Caco-2 (cell line): ENCODE data around the gene PPP1R3C. TPM values are rescaled to one million over a fixed set of nuclear protein-coding genes. Genes with fewer than 3 reads are reported as not detected.

Experiments used
- BruUV-seq: library from RNA; stranded (reverse); fragments of 400-500 nt; replicated peaks from 2 replicates; lab custom pipeline; 2021; lab: Mats Ljungman, UMichigan
- CTCF ChIA-PET: fragments of 300-600 bp; sonication (Branson Sonifier 250); formaldehyde crosslinking; loops from one replicate; lab custom pipeline; 2022; ENCODE audit warnings: antibody characterized with exemption; lab: Charles Lee
- POLR2A ChIA-PET: fragments of 300-600 bp; sonication (Branson Sonifier 250); formaldehyde crosslinking; loops from one replicate; lab custom pipeline; 2022; ENCODE audit warnings: antibody characterized with exemption; lab: Charles Lee
- DNase-seq, 2 experiments: peaks; one replicate each; pipeline versions ENCODE4 v3.0.0 to v3.0.0-alpha.2; 2020 to 2022
- H3K27me3 ChIP-seq: replicated peaks from 2 replicates; pipeline ENCODE4 v1.6.0; 2011; ENCODE audit warnings: low read length; ENCODE audit not compliant: control insufficient read depth, insufficient read depth
- H3K36me3 ChIP-seq: 2 replicates; pipeline ENCODE4 v1.5.1; 2011; ENCODE audit warnings: low read length; ENCODE audit not compliant: control insufficient read depth, insufficient read depth
- H3K4me1 ChIP-seq: fragments of 250-450 bp; sonication (Bioruptor Pico); 2 replicates; pipeline ENCODE4 v1.5.1; 2020; ENCODE audit warnings: mild to moderate bottlenecking
- H3K4me3 ChIP-seq: 2 replicates; pipeline ENCODE4 v1.5.1; 2011; ENCODE audit warnings: low read depth, mild to moderate bottlenecking, control low read depth, low read length
- H3K9me3 ChIP-seq: fragments of 250-450 bp; sonication (Bioruptor Pico); 2 replicates; pipeline ENCODE4 v1.5.1; 2020; ENCODE audit warnings: mild to moderate bottlenecking, moderate library complexity
- H3K27ac Mint-ChIP-seq: one replicate; pipeline ENCODE4 v1.8.0; 2022; ENCODE audit warnings: mixed read lengths; ENCODE audit not compliant: unreplicated experiment
- H3K27me3 Mint-ChIP-seq: one replicate; pipeline ENCODE4 v1.8.0; 2022; ENCODE audit warnings: mixed read lengths; ENCODE audit not compliant: insufficient read depth, unreplicated experiment
- H3K36me3 Mint-ChIP-seq: one replicate; pipeline ENCODE4 v1.8.0; 2022; ENCODE audit warnings: mild to moderate bottlenecking, mixed read lengths; ENCODE audit not compliant: insufficient read depth, unreplicated experiment
- H3K4me1 Mint-ChIP-seq: one replicate; pipeline ENCODE4 v1.8.0; 2022; ENCODE audit warnings: low read depth, mixed read lengths; ENCODE audit not compliant: unreplicated experiment
- H3K4me3 Mint-ChIP-seq: one replicate; pipeline ENCODE4 v1.8.0; 2022; ENCODE audit warnings: mild to moderate bottlenecking, moderate library complexity, mixed read lengths; ENCODE audit not compliant: unreplicated experiment
- H3K9me3 Mint-ChIP-seq: one replicate; pipeline ENCODE4 v1.8.0; 2022; ENCODE audit warnings: mixed read lengths; ENCODE audit not compliant: unreplicated experiment
- CTCF ChIP-seq, 2 experiments: fragments of 200-600 bp in 1 of 2; IDR thresholded peaks; 1 replicate in 1 of 2; 2 replicates in 1 of 2; pipeline versions ENCODE4 v1.5.1 to v1.8.0; 2011 to 2022; ENCODE audit warnings: antibody characterized with exemption in 1 of 2, control low read depth in 1 of 2, inconsistent platforms in 1 of 2, low read depth in 1 of 2, low read length in 1 of 2, mild to moderate bottlenecking in 1 of 2, moderate library complexity in 1 of 2; ENCODE audit not compliant: insufficient read depth in 1 of 2, severe bottlenecking in 1 of 2, unreplicated experiment in 1 of 2
- intact Hi-C: fragments of 100-400 bp; cut with micrococcal nuclease; formaldehyde crosslinking; loops from one replicate; pipeline ENCODE4 v1.10.0; 2022; ENCODE audit not compliant: unreplicated experiment
- total RNA-seq: library from RNA; stranded (reverse); gene quantifications from 2 replicates; pipeline ENCODE4 v1.2.3, GENCODE V29; 2022

PPP1R3C gene
- total RNA-seq, 1 experiment from 2014 or later, result not detected

DNA sequence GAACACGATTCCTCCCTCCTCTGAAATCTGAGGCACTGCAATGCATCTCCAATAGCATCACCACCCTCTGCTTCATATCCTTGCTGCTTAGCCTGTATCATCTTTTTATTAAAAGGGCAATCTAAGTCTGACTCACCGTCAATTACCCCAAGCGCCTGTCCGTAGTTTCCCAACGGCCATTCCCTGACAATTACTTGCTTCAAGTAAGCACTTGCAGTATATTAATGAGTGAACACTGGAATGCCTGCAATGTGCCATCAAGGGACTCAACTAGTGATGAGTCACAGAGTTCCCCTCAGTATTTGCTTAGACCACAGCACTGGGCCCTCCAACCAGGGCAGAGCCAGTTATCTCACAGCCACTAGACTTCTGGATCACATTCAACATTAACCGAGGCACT lies 19.5 kb upstream of the PPP1R3C start:
- peaks cover 4% of the 10 kb centered on the region for H3K4me1 Mint-ChIP-seq
- no peak for TF ChIP-seq CTCF (IDR thresholded peaks at IDR 0.05; ENCODE audit: insufficient read depth in 1 of 2, low read depth in 1 of 2, low read length in 1 of 2, severe bottlenecking in 1 of 2, unreplicated experiment in 1 of 2)
- POLR2A ChIA-PET, result no interaction called here
- H3K36me3 Mint-ChIP-seq, result no peaks in the 10 kb centered on the region
- Histone ChIP-seq H3K27me3 (no peaks in the 10 kb centered on the region; the same call in none of the 2 replicates), H3K9me3 (no peaks in the 10 kb centered on the region), H3K4me1 (no peaks in the 10 kb centered on the region), H3K4me3 (no peak overlapping the region), H3K36me3 (no peaks in the 10 kb centered on the region)
- intact Hi-C loops, result no loop called here
- DNase-seq, result no peak
- H3K27ac Mint-ChIP-seq, result no peak overlapping the region
- H3K27me3 Mint-ChIP-seq, result peaks cover 3% of the 10 kb centered on the region
- CTCF ChIA-PET, result no interaction called here
- peaks cover 10% of the 10 kb centered on the region for H3K9me3 Mint-ChIP-seq
- BruUV-seq, result no TSS peak
- H3K4me3 Mint-ChIP-seq, result no peak overlapping the region

DNA sequence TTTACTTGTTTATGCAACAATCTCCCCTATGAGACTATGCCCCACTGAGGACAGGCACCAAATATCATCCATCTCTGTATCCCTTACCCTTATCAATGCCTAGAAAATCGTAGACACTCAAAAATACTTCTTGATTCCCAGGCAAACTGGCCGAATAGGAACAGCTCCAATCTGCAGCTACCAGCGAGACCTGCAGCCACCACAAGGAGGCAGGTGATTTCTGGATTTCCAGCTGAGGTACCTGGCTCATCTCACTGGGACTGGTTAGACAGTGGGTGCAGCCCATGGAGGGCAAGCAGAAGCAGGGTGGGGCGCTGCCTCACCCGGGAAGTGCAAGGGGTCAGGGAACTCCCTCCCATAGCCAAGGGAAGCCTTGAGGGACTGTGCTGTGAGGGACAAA lies 10.8 kb upstream of the PPP1R3C start:
- Histone ChIP-seq H3K4me3 (no peak overlapping the region), H3K9me3 (no peaks in the 10 kb centered on the region; the same call in 1 of the 2 replicates), H3K4me1 (no peaks in the 10 kb centered on the region), H3K36me3 (no peaks in the 10 kb centered on the region), H3K27me3 (no peaks in the 10 kb centered on the region; the same call in 1 of the 2 replicates)
- H3K36me3 Mint-ChIP-seq, result no peaks in the 10 kb centered on the region
- H3K27ac Mint-ChIP-seq, result no peak overlapping the region
- peaks cover 17% of the 10 kb centered on the region for H3K27me3 Mint-ChIP-seq
- no peak overlapping the region for H3K4me3 Mint-ChIP-seq
- POLR2A ChIA-PET, result no interaction called here
- no peaks in the 10 kb centered on the region for H3K9me3 Mint-ChIP-seq
- no TSS peak for BruUV-seq
- CTCF ChIA-PET, result interaction anchor here (0.8 to 1.4 kb wide), 3 partner anchors 9 to 269 kb away, joined by 3 to 12 read pairs (median 3); no protein-coding TSS in a partner anchor
- H3K4me1 Mint-ChIP-seq, result no peaks in the 10 kb centered on the region
- intact Hi-C loops, result loop anchor here (1.0 kb wide), 1 partner anchor 102 kb away; no protein-coding TSS in a partner anchor
- peak in 1 of 2 experiments; percentile 44 for TF ChIP-seq CTCF (IDR thresholded peaks at IDR 0.05; ENCODE audit: insufficient read depth in 1 of 2, low read depth in 1 of 2, low read length in 1 of 2, severe bottlenecking in 1 of 2, unreplicated experiment in 1 of 2)
- peak in 1 of 2 experiments; percentile 19 for DNase-seq

- no peaks in the 10 kb centered on the region for H3K9me3 Mint-ChIP-seq
- POLR2A ChIA-PET, result no interaction called here
- intact Hi-C loops, result loop anchor here (1.0 kb wide), 1 partner anchor 102 kb away; no protein-coding TSS in a partner anchor
- H3K4me3 Mint-ChIP-seq, result no peak overlapping the region
- H3K36me3 Mint-ChIP-seq, result no peaks in the 10 kb centered on the region
- no peaks in the 10 kb centered on the region for H3K4me1 Mint-ChIP-seq
- Histone ChIP-seq H3K27me3 (no peaks in the 10 kb centered on the region; the same call in 1 of the 2 replicates), H3K4me1 (no peaks in the 10 kb centered on the region), H3K9me3 (no peaks in the 10 kb centered on the region; the same call in 1 of the 2 replicates), H3K36me3 (no peaks in the 10 kb centered on the region), H3K4me3 (no peak overlapping the region)
- H3K27me3 Mint-ChIP-seq, result peaks cover 17% of the 10 kb centered on the region
- BruUV-seq, result no TSS peak
- no peak for TF ChIP-seq CTCF (IDR thresholded peaks at IDR 0.05; ENCODE audit: insufficient read depth in 1 of 2, low read depth in 1 of 2, low read length in 1 of 2, severe bottlenecking in 1 of 2, unreplicated experiment in 1 of 2)
- CTCF ChIA-PET, result interaction anchor here (0.8 to 1.4 kb wide), 3 partner anchors 8 to 270 kb away, joined by 3 to 12 read pairs (median 3); no protein-coding TSS in a partner anchor
- no peak overlapping the region for H3K27ac Mint-ChIP-seq
- no peak for DNase-seq
Observed at GRCh38 chr10:91642831-91643692, 10.2 kb upstream of the PPP1R3C start.
